A549 (cell line): ENCODE data around the gene CFAP92.

Source experiments
- BHLHE40 ChIP-seq: IDR thresholded peaks from 2 replicates; pipeline ENCODE4 v1.6.1; 2012; ENCODE audit warnings: low read depth, low read length, inconsistent platforms
- CTCF ChIP-seq: fragments of >200 bp; sonication (Bioruptor Twin); formaldehyde crosslinking; IDR thresholded peaks from 3 replicates; pipeline ENCODE4 v1.5.1; 2016
- NFE2L2 ChIP-seq: fragments of 150-350 bp; conservative IDR thresholded peaks from 2 replicates; pipeline ENCODE4 v1.6.1; 2014; ENCODE audit warnings: low read length
- RAD21 ChIP-seq, 2 experiments: fragments of >200 bp in 1 of 2; sonication (Bioruptor Twin) in 1 of 2; formaldehyde crosslinking in 1 of 2; IDR thresholded peaks in 1 of 2; conservative IDR thresholded peaks in 1 of 2; 2 replicates in 1 of 2; 3 replicates in 1 of 2; pipeline ENCODE4 v1.6.1; 2012 to 2018; ENCODE audit warnings: inconsistent platforms in 1 of 2

GRCh38 chr3:128861491-128861890, 132.4 kb downstream of the CFAP92 start:
- TF ChIP-seq BHLHE40, result no peak
- TF ChIP-seq CTCF, result no peak
- TF ChIP-seq RAD21 (conservative IDR thresholded peaks at IDR 0.05 in 1 of 2, IDR thresholded peaks at IDR 0.05 in 1 of 2), result no peak
- no peak for TF ChIP-seq NFE2L2
